Thyroid gland (tissue), 4 donors: ENCODE data around the gene NFKB1. TPM values are rescaled to one million over a fixed set of nuclear protein-coding genes. Genes with fewer than 3 reads are reported as not detected.

Experiments used
- DNase-seq, 2 donors: peaks; one replicate each; pipeline ENCODE4 v3.0.0-alpha.2; 2019
- H3K27ac ChIP-seq, 3 donors: fragments of 200-600 bp; sonication (generic); 1 replicate in 2 of 3; 2 replicates in 1 of 3; pipeline ENCODE4 v1.5.1; 2016 to 2019; ENCODE audit warnings: mild to moderate bottlenecking in 1 of 3, moderate library complexity in 1 of 3
- H3K27me3 ChIP-seq: fragments of 200-600 bp; sonication (generic); one replicate; pipeline ENCODE4 v1.5.1; 2019
- H3K36me3 ChIP-seq, 2 donors: fragments of 200-600 bp; sonication (generic); one replicate each; pipeline ENCODE4 v1.5.1; 2016 to 2019
- H3K4me1 ChIP-seq, 2 donors: fragments of 200-600 bp; sonication (generic); one replicate each; pipeline ENCODE4 v1.5.1; 2017 to 2019
- H3K4me3 ChIP-seq, 3 donors: fragments of 200-600 bp; sonication (generic); replicated peaks in 1 of 3; 1 replicate in 2 of 3; 2 replicates in 1 of 3; pipeline ENCODE4 v1.5.1; 2016; ENCODE audit warnings: mild to moderate bottlenecking in 1 of 3
- H3K9me3 ChIP-seq: fragments of 200-600 bp; sonication (generic); one replicate; pipeline ENCODE4 v1.5.1; 2017
- POLR2A ChIP-seq, 2 donors: fragments of 450-650 bp; IDR thresholded peaks; one replicate each; pipeline ENCODE4 v1.6.1; 2017; ENCODE audit warnings: antibody characterized with exemption in 2 of 2, mild to moderate bottlenecking in 2 of 2, moderate library complexity in 1 of 2
- WGBS, 2 donors: methylation state at CpG; one replicate each; pipeline ENCODE4 v1.1.5; 2017; 5-methylcytosine and 5-hydroxymethylcytosine counted together
- intact Hi-C: fragments of 100-400 bp; cut with DNase I; formaldehyde crosslinking; loops from one replicate; pipeline ENCODE4 v1.15.1; 2023
- total RNA-seq, 4 donors: library from RNA; depleted of rRNA; stranded (reverse); fragments of >200 nt; gene quantifications; one replicate each; pipeline ENCODE4 v1.2.3, GENCODE V29; 2016
- TF ChIP-seq, protein P1 (sequence below), 6 experiments: fragments of 200-600 bp in 3 of 6; fragments of 450-650 bp in 3 of 6; sonication (generic) in 3 of 6; IDR thresholded peaks; one replicate each; pipeline ENCODE4 v1.5.1; 2016 to 2019; ENCODE audit warnings: antibody characterized with exemption in 6 of 6, mild to moderate bottlenecking in 2 of 6, inconsistent platforms in 1 of 6, moderate library complexity in 1 of 6

Gene NFKB1
- total RNA-seq, 4 donors from 2014 or later: 33.5 to 50.0 (median 41.8) TPM

DNA sequence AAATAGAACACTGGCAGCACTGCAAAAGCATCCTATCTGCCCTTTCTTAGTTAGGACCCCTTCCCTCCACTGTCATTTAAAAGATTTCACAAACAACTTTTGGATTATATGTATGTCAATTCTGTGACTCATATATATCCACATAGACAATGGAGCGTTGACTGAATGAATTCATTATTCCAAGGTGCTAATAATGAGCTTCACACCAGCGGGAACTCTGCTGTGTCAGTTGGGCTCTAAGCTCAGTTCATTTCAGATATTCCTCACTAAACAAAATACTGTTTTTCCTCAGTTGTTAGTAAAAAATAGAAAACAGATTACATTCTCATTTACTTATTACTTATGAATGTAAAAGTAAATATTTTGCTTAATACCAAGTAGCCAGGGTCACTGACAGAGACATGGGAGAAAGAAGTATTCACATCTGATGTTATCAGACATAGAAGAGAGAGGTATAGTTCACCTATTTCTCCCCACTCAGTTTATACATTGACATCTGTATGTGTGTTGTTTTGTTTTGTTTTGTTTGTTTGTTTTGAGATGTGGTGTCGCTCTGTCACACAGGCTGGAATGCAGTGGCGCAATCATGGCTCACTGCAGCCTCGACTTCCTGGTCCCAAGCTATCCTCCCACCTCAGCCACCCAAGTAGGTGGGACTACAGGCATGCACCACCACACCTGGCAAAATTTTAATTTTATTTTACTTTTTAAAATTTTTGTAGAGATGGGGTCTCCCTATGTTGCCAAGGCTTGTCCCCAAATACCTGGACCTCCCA is 10.9 kb downstream of the NFKB1 start:
- H3K4me3 ChIP-seq: no peak overlapping the region
- no peak for DNase-seq
- H3K9me3 ChIP-seq: no peaks in the 10 kb centered on the region
- TF ChIP-seq, protein P1, sequence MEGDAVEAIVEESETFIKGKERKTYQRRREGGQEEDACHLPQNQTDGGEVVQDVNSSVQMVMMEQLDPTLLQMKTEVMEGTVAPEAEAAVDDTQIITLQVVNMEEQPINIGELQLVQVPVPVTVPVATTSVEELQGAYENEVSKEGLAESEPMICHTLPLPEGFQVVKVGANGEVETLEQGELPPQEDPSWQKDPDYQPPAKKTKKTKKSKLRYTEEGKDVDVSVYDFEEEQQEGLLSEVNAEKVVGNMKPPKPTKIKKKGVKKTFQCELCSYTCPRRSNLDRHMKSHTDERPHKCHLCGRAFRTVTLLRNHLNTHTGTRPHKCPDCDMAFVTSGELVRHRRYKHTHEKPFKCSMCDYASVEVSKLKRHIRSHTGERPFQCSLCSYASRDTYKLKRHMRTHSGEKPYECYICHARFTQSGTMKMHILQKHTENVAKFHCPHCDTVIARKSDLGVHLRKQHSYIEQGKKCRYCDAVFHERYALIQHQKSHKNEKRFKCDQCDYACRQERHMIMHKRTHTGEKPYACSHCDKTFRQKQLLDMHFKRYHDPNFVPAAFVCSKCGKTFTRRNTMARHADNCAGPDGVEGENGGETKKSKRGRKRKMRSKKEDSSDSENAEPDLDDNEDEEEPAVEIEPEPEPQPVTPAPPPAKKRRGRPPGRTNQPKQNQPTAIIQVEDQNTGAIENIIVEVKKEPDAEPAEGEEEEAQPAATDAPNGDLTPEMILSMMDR (IDR thresholded peaks at IDR 0.05): no peak
- TF ChIP-seq POLR2A (IDR thresholded peaks at IDR 0.05): no peak
- H3K36me3 ChIP-seq: no peaks in the 10 kb centered on the region
- H3K27me3 ChIP-seq: no peaks in the 10 kb centered on the region
- 97 to 98% methylated on average over 5 of the region's 5 CpGs for WGBS, 2 donors
- no peak overlapping the region for H3K27ac ChIP-seq
- H3K4me1 ChIP-seq: no peaks in the 10 kb centered on the region
- intact Hi-C loops: no loop called here

DNA sequence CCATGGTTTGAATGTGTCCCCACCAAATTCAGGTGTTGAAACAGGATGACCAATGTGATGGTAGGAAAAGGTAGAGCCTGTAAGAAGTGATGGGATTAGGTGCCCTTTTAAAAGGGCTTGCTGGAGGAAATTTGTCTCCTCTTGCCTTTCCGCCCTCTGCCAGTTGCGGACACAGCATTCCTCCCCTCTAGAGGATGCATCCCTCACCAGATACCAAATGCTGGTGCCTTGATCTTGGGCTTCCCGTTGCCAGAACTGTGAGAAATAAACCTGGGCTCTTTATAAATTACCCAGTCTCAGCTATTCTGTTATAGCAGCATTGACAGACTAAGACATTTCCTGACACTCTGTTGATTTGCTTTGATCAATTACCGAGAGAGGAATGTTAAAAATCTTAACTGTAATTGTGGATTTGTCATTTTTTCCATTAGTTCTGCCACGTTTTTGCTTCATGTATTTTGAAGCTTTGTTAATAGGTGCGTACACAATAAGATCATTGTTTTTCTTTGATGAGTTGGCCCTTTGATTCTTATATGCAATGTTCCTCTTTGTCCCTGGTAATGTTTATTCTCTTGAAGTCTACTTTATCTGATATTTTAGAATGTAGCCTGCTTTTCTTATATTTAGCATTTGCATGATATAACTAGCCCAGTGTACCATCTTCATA is 13.3 kb downstream of the NFKB1 start:
- Histone ChIP-seq H3K4me1 (peaks cover 7 to 11% of the 10 kb centered on the region in 2 donors), H3K9me3 (no peaks in the 10 kb centered on the region), H3K36me3 (no peaks in the 10 kb centered on the region), H3K27me3 (no peaks in the 10 kb centered on the region), H3K4me3 (no peak overlapping the region), H3K27ac (no peak overlapping the region)
- no peak for DNase-seq
- intact Hi-C loops: no loop called here
- WGBS, 2 donors: 92 to 93% methylated on average over 6 of the region's 6 CpGs
- TF ChIP-seq, protein P1 (IDR thresholded peaks at IDR 0.05): no peak
- TF ChIP-seq POLR2A (IDR thresholded peaks at IDR 0.05): no peak

DNA sequence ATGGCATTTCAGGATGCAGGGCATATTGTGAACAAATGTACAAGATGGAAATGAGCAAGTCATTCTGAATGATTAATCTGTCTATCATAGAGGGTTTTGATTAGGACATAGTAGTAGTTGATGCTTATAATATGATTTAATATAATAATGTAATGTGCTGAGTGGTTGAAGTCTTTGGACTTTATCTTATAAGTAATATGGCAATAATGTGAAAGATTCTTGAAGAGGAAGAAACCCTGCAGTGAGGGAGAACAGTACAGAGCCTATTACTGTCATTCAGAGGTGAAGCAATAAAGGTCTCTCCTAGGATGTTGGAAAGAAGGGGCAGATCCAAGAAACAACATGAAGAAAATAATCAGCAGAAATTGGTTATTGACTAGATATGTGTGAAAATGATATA is 16.6 kb downstream of the NFKB1 start:
- H3K9me3 ChIP-seq: no peaks in the 10 kb centered on the region
- H3K4me1 ChIP-seq: peaks cover 7 to 17% of the 10 kb centered on the region in 2 donors
- DNase-seq: no peak
- no peak overlapping the region for H3K27ac ChIP-seq
- no peak for TF ChIP-seq POLR2A (IDR thresholded peaks at IDR 0.05)
- TF ChIP-seq, protein P1 (IDR thresholded peaks at IDR 0.05): no peak
- H3K27me3 ChIP-seq: no peaks in the 10 kb centered on the region
- intact Hi-C loops: no loop called here
- H3K36me3 ChIP-seq: no peaks in the 10 kb centered on the region
- H3K4me3 ChIP-seq: no peak overlapping the region

DNA sequence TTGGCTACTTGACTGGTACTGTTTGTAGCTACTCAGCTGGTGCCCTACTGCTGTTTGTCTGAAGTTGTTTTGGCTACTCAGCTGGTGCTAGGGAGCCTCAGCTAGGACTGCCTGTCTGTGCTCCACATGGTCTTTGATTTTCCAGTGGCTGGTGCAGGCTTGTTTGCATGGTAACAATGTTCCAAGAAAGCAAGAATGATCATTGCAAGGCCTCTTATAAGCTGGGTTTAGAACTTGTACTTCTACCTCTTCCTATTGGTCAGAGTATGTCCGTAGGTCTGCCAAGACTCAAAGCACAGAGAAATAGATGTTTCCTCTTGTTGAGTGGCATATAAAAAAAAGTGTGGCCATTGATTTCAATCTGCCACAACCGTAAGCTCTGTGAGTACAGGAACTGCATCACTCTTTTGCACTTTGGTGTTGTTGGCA is 17.6 kb downstream of the NFKB1 start:
- TF ChIP-seq, protein P1 (IDR thresholded peaks at IDR 0.05): no peak
- TF ChIP-seq POLR2A (IDR thresholded peaks at IDR 0.05): no peak
- no peaks in the 10 kb centered on the region for H3K27me3 ChIP-seq
- H3K36me3 ChIP-seq: no peaks in the 10 kb centered on the region
- WGBS, 2 donors: 67 to 76% methylated on average over 2 of the region's 2 CpGs
- H3K4me3 ChIP-seq: no peak overlapping the region
- H3K4me1 ChIP-seq: peaks cover 7 to 17% of the 10 kb centered on the region in 2 donors
- intact Hi-C loops: no loop called here
- H3K9me3 ChIP-seq: no peaks in the 10 kb centered on the region
- H3K27ac ChIP-seq: no peak overlapping the region
- peak in 1 of 2 donors; percentile 15 for DNase-seq

DNA sequence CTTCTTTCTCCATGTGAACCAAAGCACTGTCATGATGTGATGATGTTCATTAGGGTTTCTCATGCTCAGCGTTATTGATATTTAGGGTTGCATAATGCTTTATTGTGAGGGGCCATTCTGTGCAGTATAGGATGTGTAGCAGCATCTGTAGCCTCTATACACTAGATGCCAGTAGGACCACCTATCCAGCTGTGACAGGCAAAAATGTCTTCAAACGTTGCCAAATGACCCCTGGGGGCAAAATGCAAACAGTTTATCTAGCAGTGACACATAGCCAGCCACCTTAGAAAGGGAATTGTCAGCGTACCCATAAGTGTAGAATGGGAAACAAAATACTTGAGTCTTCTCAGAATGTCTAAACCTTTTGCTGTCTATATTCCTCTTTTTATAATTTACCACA is 18.8 kb downstream of the NFKB1 start:
- H3K4me1 ChIP-seq: peaks cover 7 to 17% of the 10 kb centered on the region in 2 donors
- no peak overlapping the region for H3K27ac ChIP-seq
- intact Hi-C loops: no loop called here
- H3K27me3 ChIP-seq: no peaks in the 10 kb centered on the region
- no peak for TF ChIP-seq POLR2A (IDR thresholded peaks at IDR 0.05)
- TF ChIP-seq, protein P1 (IDR thresholded peaks at IDR 0.05): no peak
- no peaks in the 10 kb centered on the region for H3K36me3 ChIP-seq
- no peak overlapping the region for H3K4me3 ChIP-seq
- H3K9me3 ChIP-seq: no peaks in the 10 kb centered on the region
- WGBS, 2 donors: 70 to 77% methylated on average over 3 of the region's 3 CpGs
- no peak for DNase-seq
